SK-N-SH (cell line): ENCODE results near the gene MEIKIN. TPM values are rescaled to one million over a fixed set of nuclear protein-coding genes. Genes with fewer than 3 reads are reported as not detected.

Experiments used
- CTCF ChIA-PET: fragments of 300-600, 350-600 bp; formaldehyde crosslinking; extraction: SDS; loops from one replicate; lab custom pipeline; 2021; lab: Yijun Ruan, JAX
- POLR2A ChIA-PET: fragments of 350-600 bp; sonication (Branson Sonifier 250); formaldehyde crosslinking; extraction: SDS; loops from one replicate; lab custom pipeline; 2020; ENCODE audit warnings: antibody characterized with exemption, inconsistent platforms; lab: Yijun Ruan, JAX
- DNase-seq: peaks from one replicate; pipeline ENCODE4 v3.0.0; 2012
- H2AFZ ChIP-seq: fragments of 200-600 bp; sonication (generic); 2 replicates; pipeline ENCODE4 v1.8.1; 2016; ENCODE audit warnings: antibody characterized with exemption, mild to moderate bottlenecking, low read depth
- H3F3A ChIP-seq: fragments of 200-600 bp; sonication (generic); replicated peaks from 2 replicates; pipeline ENCODE3; 2016; ENCODE audit warnings: antibody characterized with exemption, mild to moderate bottlenecking; ENCODE audit not compliant: insufficient read depth
- H3K27ac ChIP-seq, 2 experiments: fragments of 200-500 bp in 1 of 2; fragments of 200-600 bp in 1 of 2; sonication (Bioruptor generic) in 1 of 2; sonication (generic), shearing (Covaris generic) in 1 of 2; 2 replicates each; pipeline versions ENCODE4 v1.5.1 to v1.6.1; 2014 to 2016; ENCODE audit warnings: low read depth in 2 of 2, inconsistent platforms in 1 of 2, low read length in 1 of 2, mild to moderate bottlenecking in 1 of 2, mixed read lengths in 1 of 2
- H3K27me3 ChIP-seq: fragments of 200-600 bp; sonication (generic), shearing (Covaris generic); 2 replicates; pipeline ENCODE4 v1.6.1; 2016; ENCODE audit warnings: mixed run types; ENCODE audit not compliant: insufficient read depth
- H3K36me3 ChIP-seq, 2 experiments: fragments of 200-500 bp in 1 of 2; fragments of 200-600 bp in 1 of 2; sonication (Bioruptor generic) in 1 of 2; sonication (generic) in 1 of 2; replicated peaks in 1 of 2; 2 replicates each; pipeline versions ENCODE3 to v1.5.1; 2014 to 2016; ENCODE audit warnings: low read length in 1 of 2, mild to moderate bottlenecking in 1 of 2; ENCODE audit not compliant: insufficient read depth in 2 of 2, control insufficient read depth in 1 of 2
- H3K4me1 ChIP-seq, 2 experiments: fragments of 200-500 bp in 1 of 2; fragments of 200-600 bp in 1 of 2; sonication (Bioruptor generic) in 1 of 2; sonication (generic), shearing (Covaris generic) in 1 of 2; 2 replicates each; pipeline versions ENCODE4 v1.5.1 to v1.6.1; 2014 to 2016; ENCODE audit warnings: low read depth in 1 of 2, low read length in 1 of 2, mixed run types in 1 of 2; ENCODE audit not compliant: insufficient read depth in 2 of 2, control insufficient read depth in 1 of 2
- H3K4me2 ChIP-seq: fragments of 200-600 bp; sonication (generic), shearing (Covaris generic); 2 replicates; pipeline ENCODE4 v1.6.1; 2017; ENCODE audit warnings: mixed run types
- H3K4me3 ChIP-seq, 2 experiments: fragments of 200-500 bp in 1 of 2; fragments of 200-600 bp in 1 of 2; sonication (Bioruptor generic) in 1 of 2; sonication (generic), shearing (Covaris generic) in 1 of 2; 2 replicates each; pipeline versions ENCODE4 v1.5.1 to v1.8.1; 2014 to 2016; ENCODE audit warnings: low read depth in 2 of 2, inconsistent platforms in 1 of 2, low read length in 1 of 2, mild to moderate bottlenecking in 1 of 2, mixed read lengths in 1 of 2, moderate library complexity in 1 of 2
- H3K79me2 ChIP-seq: fragments of 200-600 bp; sonication (generic); 2 replicates; pipeline ENCODE4 v1.8.1; 2017; ENCODE audit warnings: mild to moderate bottlenecking; ENCODE audit not compliant: insufficient read depth
- H3K9ac ChIP-seq: fragments of 200-600 bp; sonication (generic); 2 replicates; pipeline ENCODE4 v1.6.1; 2017; ENCODE audit warnings: mixed run types
- H3K9me2 ChIP-seq: fragments of 200-600 bp; sonication (generic); 2 replicates; pipeline ENCODE4 v1.6.1; 2017; ENCODE audit warnings: mixed run types
- H3K9me3 ChIP-seq: fragments of 200-600 bp; sonication (generic); 2 replicates; pipeline ENCODE4 v1.6.1; 2017; ENCODE audit warnings: mixed run types, mild to moderate bottlenecking, moderate library complexity
- H4K20me1 ChIP-seq: fragments of 200-600 bp; sonication (generic); 2 replicates; pipeline ENCODE4 v1.6.1; 2017; ENCODE audit warnings: mild to moderate bottlenecking, mixed run types; ENCODE audit not compliant: insufficient read depth
- EZH2phosphoT487 ChIP-seq: fragments of 200-600 bp; sonication (generic); IDR thresholded peaks from 2 replicates; pipeline ENCODE4 v1.6.1; 2017; ENCODE audit warnings: low read depth, mixed run types, mild to moderate bottlenecking, antibody characterized with exemption, moderate library complexity, borderline replicate concordance
- FOXJ3 ChIP-seq: sonication (generic); formaldehyde crosslinking; IDR thresholded peaks from 2 replicates; pipeline ENCODE4 v1.5.1; 2020; ENCODE audit warnings: mild to moderate bottlenecking, missing genetic modification reagents
- GATA2 ChIP-seq: sonication (generic); formaldehyde crosslinking; IDR thresholded peaks from 2 replicates; pipeline ENCODE4 v1.5.0; 2020; ENCODE audit warnings: mild to moderate bottlenecking, missing genetic modification reagents
- MEF2A ChIP-seq: IDR thresholded peaks from 2 replicates; pipeline ENCODE4 v1.4.0; 2012; ENCODE audit warnings: low read depth, borderline replicate concordance
- MXI1 ChIP-seq: IDR thresholded peaks from 2 replicates; pipeline ENCODE4 v1.6.1; 2012; ENCODE audit warnings: mild to moderate bottlenecking, low read depth, low read length, improper control_type of control experiment
- POLR2AphosphoS5 ChIP-seq: IDR thresholded peaks from 2 replicates; pipeline ENCODE4 v1.6.1; 2012; ENCODE audit warnings: low read depth, low read length
- RAD21 ChIP-seq: IDR thresholded peaks from 2 replicates; pipeline ENCODE4 v1.6.1; 2012; ENCODE audit warnings: mild to moderate bottlenecking, low read length
- SIN3A ChIP-seq: IDR thresholded peaks from 2 replicates; pipeline ENCODE4 v1.6.1; 2012; ENCODE audit warnings: low read depth, mild to moderate bottlenecking, low read length, moderate library complexity, borderline replicate concordance
- SMC3 ChIP-seq: IDR thresholded peaks from 2 replicates; pipeline ENCODE4 v1.6.1; 2012; ENCODE audit warnings: low read depth, low read length, improper control_type of control experiment
- YY1 ChIP-seq: IDR thresholded peaks from 2 replicates; pipeline ENCODE4 v1.4.0; 2012; ENCODE audit warnings: low read depth, mild to moderate bottlenecking
- WGBS: methylation state at CpG from one replicate; pipeline ENCODE4 v1.1.6; 2017; ENCODE audit warnings: low lambda C conversion rate; 5-methylcytosine and 5-hydroxymethylcytosine counted together
- polyA plus RNA-seq, 3 experiments: library from polyadenylated mRNA; depleted of rRNA; stranded (reverse); fragments of >200 nt; gene quantifications; 2 replicates each; pipeline ENCODE4 v1.2.3, GENCODE V29; 2012
- TF ChIP-seq, protein P1 (sequence below): fragments of 200-600 bp; sonication (generic); IDR thresholded peaks from 2 replicates; pipeline ENCODE4 v1.6.1; 2017; ENCODE audit warnings: antibody characterized with exemption, mild to moderate bottlenecking, moderate library complexity

MEIKIN gene
- polyA plus RNA-seq, 1 of the 3 experiments (the other 2 are of a cell fraction): not detected

DNA sequence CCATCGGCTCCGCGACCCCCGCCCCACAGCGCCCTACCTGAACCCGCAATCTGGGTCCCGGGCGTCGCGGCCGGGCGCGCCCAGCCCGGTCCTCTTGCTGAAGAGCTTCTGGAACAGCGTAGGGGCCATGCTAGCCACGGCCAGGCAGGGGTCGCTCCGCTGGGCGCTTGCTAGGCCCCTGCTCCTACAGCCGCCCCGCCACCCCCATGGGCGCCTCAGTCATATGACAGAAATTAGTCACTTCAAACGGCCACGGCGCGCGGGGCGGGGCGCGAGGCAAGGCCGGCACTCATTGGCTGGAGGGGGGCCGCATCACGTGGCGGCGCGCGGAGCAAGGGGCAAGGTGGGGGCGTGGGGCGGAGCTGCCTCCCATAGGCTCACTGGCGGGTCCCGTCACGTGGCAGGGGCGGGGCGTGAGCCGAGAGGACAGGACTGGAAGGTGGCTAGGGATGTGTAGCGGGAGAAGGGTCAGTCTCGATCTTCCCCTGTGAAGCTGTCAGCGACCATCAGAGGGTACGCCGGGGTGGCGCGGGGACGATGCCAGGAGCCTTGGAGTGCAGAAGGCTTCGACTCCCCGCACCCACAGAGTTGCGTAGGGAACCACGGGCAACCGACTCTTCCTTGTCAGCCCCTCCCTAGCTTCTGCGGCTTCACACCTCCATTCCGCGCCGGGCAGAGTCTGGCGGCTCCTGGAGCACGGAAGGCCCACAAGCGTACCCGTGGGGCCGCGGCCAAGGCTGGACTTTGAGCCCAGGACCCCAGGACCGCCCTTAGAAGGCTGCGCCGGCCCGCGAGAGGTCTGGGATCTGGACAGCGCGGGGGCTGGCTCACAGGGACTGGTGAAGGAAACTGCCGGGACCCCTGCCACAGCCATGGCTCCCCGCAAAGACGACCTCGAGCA, 148.4 kb downstream of the MEIKIN start, which contains the start of gene FNIP1 (continued):
- TF ChIP-seq EZH2phosphoT487 (no peak), SIN3A (peak; percentile 61; the same call in 1 of the 2 replicates)
- TF ChIP-seq, protein P1, sequence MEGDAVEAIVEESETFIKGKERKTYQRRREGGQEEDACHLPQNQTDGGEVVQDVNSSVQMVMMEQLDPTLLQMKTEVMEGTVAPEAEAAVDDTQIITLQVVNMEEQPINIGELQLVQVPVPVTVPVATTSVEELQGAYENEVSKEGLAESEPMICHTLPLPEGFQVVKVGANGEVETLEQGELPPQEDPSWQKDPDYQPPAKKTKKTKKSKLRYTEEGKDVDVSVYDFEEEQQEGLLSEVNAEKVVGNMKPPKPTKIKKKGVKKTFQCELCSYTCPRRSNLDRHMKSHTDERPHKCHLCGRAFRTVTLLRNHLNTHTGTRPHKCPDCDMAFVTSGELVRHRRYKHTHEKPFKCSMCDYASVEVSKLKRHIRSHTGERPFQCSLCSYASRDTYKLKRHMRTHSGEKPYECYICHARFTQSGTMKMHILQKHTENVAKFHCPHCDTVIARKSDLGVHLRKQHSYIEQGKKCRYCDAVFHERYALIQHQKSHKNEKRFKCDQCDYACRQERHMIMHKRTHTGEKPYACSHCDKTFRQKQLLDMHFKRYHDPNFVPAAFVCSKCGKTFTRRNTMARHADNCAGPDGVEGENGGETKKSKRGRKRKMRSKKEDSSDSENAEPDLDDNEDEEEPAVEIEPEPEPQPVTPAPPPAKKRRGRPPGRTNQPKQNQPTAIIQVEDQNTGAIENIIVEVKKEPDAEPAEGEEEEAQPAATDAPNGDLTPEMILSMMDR: peak; percentile 13; the same call in 1 of the 2 replicates

DNA sequence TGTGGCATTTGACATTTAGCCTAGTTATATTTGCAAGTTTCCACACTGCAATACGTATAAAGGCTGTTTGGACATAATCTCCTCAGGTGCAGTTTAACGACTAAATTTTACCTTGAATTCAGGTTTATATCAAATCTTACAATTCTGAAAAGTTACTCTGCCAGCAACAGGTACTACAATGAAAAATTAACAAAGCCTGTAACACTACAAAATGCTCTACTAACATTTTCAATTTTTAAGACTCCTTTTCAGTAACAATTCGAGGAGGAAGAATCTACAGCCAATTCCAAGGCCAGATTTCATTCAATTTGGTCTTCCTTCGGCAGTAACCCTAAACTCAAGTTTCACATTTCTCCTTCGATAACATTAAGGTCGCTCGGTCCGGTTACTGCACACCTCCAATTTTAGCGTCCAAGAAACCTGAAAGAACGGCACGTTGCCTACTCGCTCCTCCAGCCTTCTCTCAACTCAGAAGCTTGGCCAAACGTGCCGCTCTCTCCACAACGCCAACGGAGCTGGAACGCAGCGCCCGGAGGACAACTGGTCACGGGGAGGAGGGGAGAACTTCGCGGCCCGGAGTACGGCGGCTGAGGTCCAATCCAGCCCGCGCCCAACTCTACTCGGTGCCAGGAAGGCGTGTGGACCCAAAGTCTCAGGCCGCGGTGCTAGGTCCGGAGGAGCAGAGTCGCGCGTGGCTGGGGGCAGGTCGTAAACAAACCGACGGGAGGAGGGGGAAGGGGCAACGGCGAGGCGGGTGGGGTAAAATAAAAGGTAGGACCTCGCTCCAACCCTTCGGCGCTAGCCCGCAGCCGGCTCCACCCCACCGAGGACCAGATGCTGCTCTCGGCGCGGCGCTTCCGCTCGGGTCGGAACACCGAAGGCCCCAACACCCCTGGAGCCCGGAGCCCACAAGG, 149.3 kb downstream of the MEIKIN start:
- Histone ChIP-seq H3K9ac (peak overlapping the region; percentile 98), H3F3A (no peaks in the 10 kb centered on the region), H3K9me2 (no peaks in the 10 kb centered on the region), H3K4me2 (peak overlapping the region; percentile 81), H3K79me2 (peaks cover 56% of the 10 kb centered on the region), H3K9me3 (no peaks in the 10 kb centered on the region), H3K36me3 (peaks cover 0 to 4% of the 10 kb centered on the region in 2 experiments), H3K27me3 (no peaks in the 10 kb centered on the region), H4K20me1 (peaks cover 43% of the 10 kb centered on the region), H2AFZ (peak overlapping the region; percentile 75), H3K4me1 (peaks cover 0 to 12% of the 10 kb centered on the region in 2 experiments; a peak in 2 of 4 replicates), H3K27ac (peak overlapping the region; percentile 90), H3K4me3 (peak overlapping the region; percentile 81 to 94)
- DNase-seq: peak; percentile 68
- ChIA-PET CTCF (interaction anchor here (1.0 to 3.7 kb wide), 3 partner anchors 205 to 214 kb away, joined by 3 to 19 read pairs (median 3); no protein-coding TSS in a partner anchor), POLR2A (interaction anchor here (1.0 to 1.7 kb wide), 5 partner anchors 64 to 216 kb away, joined by 3 to 14 read pairs (median 4); partner anchors contain the start of gene RAPGEF6)
- 1% methylated on average over 31 of the region's 56 CpGs for WGBS
- 0 out of 2 replicates have a peak, but pooled peaks have one; percentile 47 for TF ChIP-seq FOXJ3 (CRISPR knock-in tag)
- TF ChIP-seq SMC3: peak; percentile 12; the same call in 1 of the 2 replicates
- no peak for TF ChIP-seq POLR2AphosphoS5
- TF ChIP-seq MXI1: peak; percentile 21; the same call in 1 of the 2 replicates
- no peak for TF ChIP-seq YY1
- no peak for TF ChIP-seq GATA2 (CRISPR knock-in tag)
- no peak for TF ChIP-seq RAD21
- TF ChIP-seq, protein P1: no peak
- TF ChIP-seq MEF2A: no peak
